T-helper 2 cell treated with Interferon-gamma antibody and Interleukin-4, amounts not matched to agents 5 μg/mL and 100 μg/mL, for 36 hours (primary cell): ENCODE results near the gene METTL6.
A peak's percentile ranks its signal among the peaks of the same experiment; 100 is the strongest.
"Not testable (repeated sequence)": the region's sequence is repeated elsewhere in the genome, so short reads cannot be mapped to it uniquely, and the experiment has no call there.

Experiments used
- DNase-seq: peaks from one replicate; pipeline ENCODE4 v3.0.0; 2021; ENCODE audit warnings: low spot score
- H3K27ac Mint-ChIP-seq: one replicate; pipeline ENCODE4 v1.8.0; 2021; ENCODE audit warnings: mild to moderate bottlenecking, mixed read lengths
- H3K27me3 Mint-ChIP-seq: one replicate; pipeline ENCODE4 v1.8.0; 2021; ENCODE audit warnings: low read depth, mixed read lengths
- H3K36me3 Mint-ChIP-seq: one replicate; pipeline ENCODE4 v1.8.0; 2021; ENCODE audit warnings: low read depth, mixed read lengths
- H3K4me1 Mint-ChIP-seq: one replicate; pipeline ENCODE4 v1.8.0; 2021; ENCODE audit warnings: low read depth, mixed read lengths
- H3K4me3 Mint-ChIP-seq: one replicate; pipeline ENCODE4 v1.8.0; 2022; ENCODE audit warnings: mild to moderate bottlenecking, moderate library complexity, mixed read lengths
- H3K9me3 Mint-ChIP-seq: one replicate; pipeline ENCODE4 v1.8.0; 2021; ENCODE audit warnings: mixed read lengths

Gene METTL6

DNA sequence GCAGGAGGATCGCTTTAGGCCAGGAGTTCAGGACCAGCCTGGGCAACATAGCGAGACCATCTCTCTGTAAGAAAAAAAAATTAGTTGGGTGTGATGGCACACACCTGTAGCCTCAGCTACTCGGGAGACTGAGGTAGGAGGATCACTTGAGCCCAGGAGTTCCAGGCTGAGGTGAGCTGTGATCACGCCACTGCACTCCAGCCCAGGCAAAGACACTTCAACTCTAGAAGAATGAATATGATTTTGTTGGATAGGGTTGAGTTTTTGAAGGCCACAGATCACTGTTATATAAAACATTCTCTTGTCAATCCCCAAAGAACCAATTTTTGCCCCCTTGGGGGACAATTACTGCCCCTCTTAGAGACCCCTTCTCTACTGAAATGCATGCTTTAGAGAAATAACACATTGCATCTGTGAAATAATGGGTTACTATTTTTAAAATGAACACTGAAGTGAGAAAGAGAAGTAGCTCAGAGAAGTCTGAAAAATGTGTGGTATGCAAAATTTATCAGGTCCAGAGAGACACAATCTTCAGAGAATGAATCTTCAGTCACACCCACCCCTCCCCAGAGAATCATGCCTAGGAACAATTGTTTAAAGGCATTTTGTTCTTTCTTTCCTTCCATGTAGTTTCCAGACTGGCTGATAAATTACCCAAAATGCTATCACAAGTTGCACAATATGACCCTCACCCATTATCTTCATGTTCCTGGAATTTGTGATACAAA is 42.7 kb downstream of the METTL6 start:
- no peaks in the 10 kb centered on the region for H3K36me3 Mint-ChIP-seq
- H3K9me3 Mint-ChIP-seq, result no peaks in the 10 kb centered on the region
- peaks cover 16% of the 10 kb centered on the region for H3K4me1 Mint-ChIP-seq
- H3K27me3 Mint-ChIP-seq, result no peaks in the 10 kb centered on the region
- no peak for DNase-seq
- no peak overlapping the region for H3K4me3 Mint-ChIP-seq
- no peak overlapping the region for H3K27ac Mint-ChIP-seq

DNA sequence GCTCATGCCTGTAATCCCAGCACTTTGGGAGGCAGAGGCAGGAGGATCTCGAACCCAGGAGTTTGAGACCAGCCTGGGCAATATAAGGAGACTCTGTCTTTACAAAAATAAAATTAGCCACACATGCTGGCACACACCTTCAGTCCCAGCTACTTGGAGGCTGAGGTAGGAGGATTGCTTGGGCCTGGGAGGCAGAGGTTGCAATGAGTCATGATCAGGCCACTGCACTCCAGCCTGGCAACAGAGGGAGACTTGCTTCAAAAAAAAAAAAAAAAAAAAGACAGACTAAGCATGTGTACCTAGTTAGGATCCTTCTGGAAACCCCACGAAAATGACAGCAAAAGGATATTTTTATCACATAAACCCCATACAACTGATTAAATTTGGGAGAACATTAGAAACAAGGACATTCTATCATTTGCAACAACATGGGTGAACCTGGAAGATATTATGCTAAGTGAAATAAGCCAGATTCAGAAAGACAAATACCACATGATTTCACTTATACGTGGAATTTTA is 44.9 kb downstream of the METTL6 start:
- no peaks in the 10 kb centered on the region for H3K27me3 Mint-ChIP-seq
- H3K4me1 Mint-ChIP-seq, result peaks cover 15% of the 10 kb centered on the region
- H3K36me3 Mint-ChIP-seq, result no peaks in the 10 kb centered on the region
- H3K9me3 Mint-ChIP-seq, result no peaks in the 10 kb centered on the region
- H3K27ac Mint-ChIP-seq, result no peak overlapping the region
- no peak for DNase-seq
- H3K4me3 Mint-ChIP-seq, result no peak overlapping the region

DNA sequence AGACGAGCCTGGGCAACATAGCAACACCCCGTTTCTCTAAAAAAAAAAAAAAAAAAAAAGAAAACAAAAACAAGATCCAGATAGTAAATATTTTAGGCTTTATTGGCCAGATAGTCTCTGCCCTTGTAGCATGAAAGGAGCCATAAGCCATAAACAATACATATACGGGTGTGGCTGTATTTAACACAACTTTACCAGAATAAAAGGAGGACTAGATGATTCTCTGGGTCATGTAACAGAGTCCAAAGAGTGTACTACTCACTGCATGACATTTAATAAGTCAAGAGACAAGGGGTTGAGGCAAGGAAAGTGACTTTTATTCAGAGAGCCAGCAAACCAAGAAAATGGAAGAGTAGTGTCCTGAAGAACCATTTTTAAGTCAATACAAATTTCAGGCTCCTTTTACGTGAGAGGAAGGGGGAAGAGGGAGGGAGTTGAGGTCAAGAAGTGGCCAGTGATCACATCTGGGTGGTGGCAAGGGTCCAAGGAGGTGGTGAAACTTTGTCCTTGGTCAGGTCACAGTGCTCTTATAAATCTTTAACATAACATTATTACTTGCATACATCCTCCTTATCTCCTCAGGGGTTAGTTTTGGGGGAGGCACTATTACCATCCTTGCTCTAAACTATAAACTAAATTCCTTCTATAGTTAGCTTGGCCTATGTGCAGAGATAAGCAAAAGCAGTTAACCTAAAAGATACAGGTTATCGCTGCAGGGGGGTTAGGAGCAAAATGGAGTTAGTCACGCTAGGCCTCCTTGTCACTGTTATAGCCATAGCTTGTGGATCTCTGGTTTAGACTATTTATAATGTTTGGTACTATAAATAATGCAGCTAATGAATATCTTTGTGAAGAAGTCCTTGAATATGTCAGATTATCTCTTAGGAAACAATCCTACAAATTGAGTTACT is 46.1 kb downstream of the METTL6 start:
- no peaks in the 10 kb centered on the region for H3K27me3 Mint-ChIP-seq
- H3K4me1 Mint-ChIP-seq, result peaks cover 13% of the 10 kb centered on the region
- H3K4me3 Mint-ChIP-seq, result no peak overlapping the region
- H3K9me3 Mint-ChIP-seq, result no peaks in the 10 kb centered on the region
- DNase-seq, result no peak
- H3K36me3 Mint-ChIP-seq, result no peaks in the 10 kb centered on the region
- no peak overlapping the region for H3K27ac Mint-ChIP-seq

DNA sequence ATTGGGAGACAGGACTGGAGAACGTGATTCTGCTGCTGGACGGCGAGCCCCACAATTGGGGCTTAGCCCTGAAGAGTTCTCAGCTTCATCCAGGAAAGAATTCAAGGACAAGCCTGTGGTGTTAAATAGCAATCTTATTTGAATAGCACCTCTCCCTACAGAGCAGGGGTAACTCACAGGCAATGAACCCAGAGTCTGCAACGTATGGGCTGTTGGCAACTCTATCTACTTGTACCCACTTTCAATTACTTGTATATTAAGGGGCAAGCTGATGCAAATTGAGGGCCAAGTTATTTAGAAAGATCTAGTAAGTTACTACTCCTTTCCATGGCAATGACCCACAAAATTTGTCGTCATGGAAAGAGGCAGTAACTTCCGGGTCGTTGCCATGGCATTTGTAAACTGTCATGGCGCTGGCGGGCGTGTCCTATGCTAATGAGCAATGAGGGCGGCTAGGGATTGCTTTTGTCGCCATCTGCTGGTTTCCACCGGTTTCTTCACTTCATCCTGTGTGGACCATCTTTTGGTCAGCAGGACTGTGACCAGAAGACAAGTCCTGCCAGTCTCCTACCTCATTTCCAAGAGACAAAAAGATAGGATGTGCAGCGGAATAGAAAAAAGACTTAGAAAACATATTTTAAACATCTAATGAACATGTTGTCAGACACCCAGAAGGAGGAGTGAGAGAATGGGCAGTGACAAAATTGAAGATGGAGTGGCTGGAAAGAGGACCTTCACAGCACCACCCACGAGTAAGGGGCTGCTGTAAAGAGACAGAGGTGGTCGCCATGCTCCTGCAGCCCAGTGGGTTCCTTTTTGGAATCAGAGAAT is 49.2 kb downstream of the METTL6 start:
- Mint-ChIP-seq H3K27me3 (no peaks in the 10 kb centered on the region), H3K4me1 (peaks cover 10% of the 10 kb centered on the region), H3K27ac (peak overlapping the region; percentile 86), H3K9me3 (no peaks in the 10 kb centered on the region), H3K36me3 (no peaks in the 10 kb centered on the region), H3K4me3 (no peak overlapping the region)
- DNase-seq, result peak; percentile 90

DNA sequence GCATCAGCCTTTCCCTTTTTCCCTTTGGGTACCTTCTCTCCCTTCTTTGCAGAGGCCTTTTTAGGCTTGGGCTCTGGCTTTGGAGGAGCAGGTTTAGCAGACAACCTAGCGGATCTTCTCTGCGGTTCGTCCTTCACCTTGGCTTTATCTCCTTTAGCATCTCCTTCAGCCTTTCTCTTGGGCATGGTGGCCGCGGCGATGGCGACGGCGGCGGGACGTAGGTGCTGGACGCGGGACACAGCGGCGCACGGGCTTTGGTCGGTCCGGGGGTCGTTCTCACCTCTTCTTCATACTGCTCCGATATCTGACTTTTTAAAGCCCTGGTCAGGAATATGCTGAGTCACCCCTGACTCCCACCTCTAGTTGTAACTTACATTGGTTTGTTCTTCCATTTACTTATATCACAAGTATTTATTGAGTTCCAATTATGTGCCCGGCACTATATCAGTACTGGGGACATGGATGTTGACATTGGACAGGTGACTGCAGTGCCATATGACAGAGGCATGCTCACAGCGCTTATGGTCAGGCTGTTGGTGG is 51.8 kb downstream of the METTL6 start:
- H3K9me3 Mint-ChIP-seq, result no peaks in the 10 kb centered on the region
- H3K4me1 Mint-ChIP-seq, result peaks cover 10% of the 10 kb centered on the region
- H3K4me3 Mint-ChIP-seq, result no peak overlapping the region
- no peaks in the 10 kb centered on the region for H3K36me3 Mint-ChIP-seq
- H3K27ac Mint-ChIP-seq, result no peak overlapping the region
- DNase-seq, result no peak
- no peaks in the 10 kb centered on the region for H3K27me3 Mint-ChIP-seq

DNA sequence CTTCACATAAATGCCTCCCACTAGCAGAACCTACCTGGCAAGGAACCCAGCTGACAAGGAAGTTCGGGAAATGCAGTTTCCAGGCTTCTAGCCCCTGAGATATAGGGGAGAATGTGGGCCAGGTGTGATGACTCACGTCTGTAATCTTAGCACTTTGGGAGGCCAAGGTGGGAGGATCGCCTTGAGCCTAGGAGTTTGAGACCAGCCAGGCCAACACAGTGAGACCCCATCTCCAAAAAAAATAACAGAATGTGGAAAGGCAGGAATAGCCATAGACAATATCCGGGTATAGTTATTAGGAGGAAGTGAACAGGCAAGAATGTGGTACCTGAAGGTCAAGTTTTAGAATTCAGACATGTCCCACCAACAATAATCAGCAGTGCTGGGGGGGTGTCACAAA is 54.4 kb downstream of the METTL6 start:
- Mint-ChIP-seq H3K36me3 (no peaks in the 10 kb centered on the region), H3K9me3 (no peaks in the 10 kb centered on the region), H3K4me3 (no peak overlapping the region), H3K27ac (no peak overlapping the region), H3K4me1 (peaks cover 8% of the 10 kb centered on the region), H3K27me3 (peaks cover 2% of the 10 kb centered on the region)
- DNase-seq, result no peak

DNA sequence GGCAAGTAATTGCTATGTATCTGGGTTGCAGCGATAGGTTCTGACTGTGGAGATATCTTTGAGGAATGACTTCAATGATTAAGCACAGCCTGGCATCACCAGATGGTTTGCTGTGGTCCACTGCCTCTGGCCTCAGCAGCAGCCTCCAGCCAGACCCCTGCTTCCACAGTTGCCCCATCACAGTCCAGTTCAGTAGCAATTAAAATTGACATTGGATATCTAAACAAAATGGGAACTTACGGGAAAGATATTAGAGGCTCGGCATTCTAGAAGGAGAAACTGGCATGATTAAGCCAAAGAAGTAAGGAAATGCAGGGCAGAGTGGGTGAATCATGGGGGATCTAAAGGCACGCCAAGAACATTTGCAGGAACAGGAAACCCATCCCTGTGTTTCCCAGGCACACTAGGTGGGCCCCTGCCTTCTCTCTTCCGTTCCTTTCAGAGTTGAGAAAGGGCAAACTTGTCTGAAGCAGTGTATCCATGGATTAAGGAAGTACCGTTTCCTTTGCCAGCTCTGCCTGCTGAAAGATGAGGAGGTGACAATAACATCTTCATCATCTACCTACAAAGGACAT is 58.7 kb downstream of the METTL6 start:
- peaks cover 2% of the 10 kb centered on the region for H3K36me3 Mint-ChIP-seq
- no peak overlapping the region for H3K27ac Mint-ChIP-seq
- H3K9me3 Mint-ChIP-seq, result no peaks in the 10 kb centered on the region
- DNase-seq, result no peak
- H3K27me3 Mint-ChIP-seq, result peaks cover 2% of the 10 kb centered on the region
- peaks cover 17% of the 10 kb centered on the region for H3K4me1 Mint-ChIP-seq
- H3K4me3 Mint-ChIP-seq, result no peak overlapping the region

DNA sequence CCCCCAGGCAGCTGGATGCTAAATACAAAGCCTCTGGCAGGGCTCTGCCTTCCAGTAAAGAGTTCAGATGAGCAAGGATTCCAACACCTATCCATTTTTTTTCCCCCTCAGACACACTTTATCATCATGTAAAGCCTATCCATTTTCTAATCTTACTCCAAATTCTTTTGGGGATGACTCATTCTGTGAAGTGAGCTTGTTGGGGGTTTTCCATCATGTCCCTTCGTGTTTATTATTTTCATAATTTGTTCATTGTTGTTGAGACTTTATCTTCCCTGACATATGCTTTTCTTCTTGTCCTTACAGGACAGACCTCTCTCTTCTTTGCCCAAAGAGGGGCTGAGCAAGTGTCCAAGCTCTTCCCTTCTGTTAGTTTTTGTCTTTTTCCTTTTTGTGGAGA is 60.3 kb downstream of the METTL6 start:
- peaks cover 2% of the 10 kb centered on the region for H3K27me3 Mint-ChIP-seq
- peaks cover 2% of the 10 kb centered on the region for H3K36me3 Mint-ChIP-seq
- H3K9me3 Mint-ChIP-seq, result no peaks in the 10 kb centered on the region
- H3K4me1 Mint-ChIP-seq, result peaks cover 23% of the 10 kb centered on the region
- no peak for DNase-seq
- peak overlapping the region; percentile 5 for H3K4me3 Mint-ChIP-seq
- H3K27ac Mint-ChIP-seq, result peak overlapping the region; percentile 33

DNA sequence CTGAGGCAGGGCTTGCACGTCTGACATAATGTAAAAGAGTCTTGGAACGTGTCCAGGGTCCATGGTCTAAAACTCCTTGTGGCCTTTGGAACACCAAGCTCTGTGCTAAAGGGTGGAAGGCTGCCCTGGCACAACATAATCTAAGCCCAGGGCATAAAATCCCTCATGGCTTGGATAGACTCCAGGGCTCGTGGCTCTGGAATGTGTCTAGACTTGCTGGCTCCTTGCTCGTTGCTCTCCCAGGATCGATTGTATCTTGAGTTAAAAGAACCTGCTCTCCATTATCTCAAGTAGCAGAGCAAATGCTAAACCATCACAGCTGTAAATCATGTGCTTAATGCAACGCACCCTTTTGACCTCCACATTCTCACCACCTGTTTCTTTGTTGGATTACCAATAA is 63.3 kb downstream of the METTL6 start:
- peaks cover 40% of the 10 kb centered on the region for H3K4me1 Mint-ChIP-seq
- not testable (repeated sequence) for H3K9me3 Mint-ChIP-seq, H3K4me3 Mint-ChIP-seq, H3K36me3 Mint-ChIP-seq, DNase-seq, H3K27me3 Mint-ChIP-seq
- H3K27ac Mint-ChIP-seq, result peak overlapping the region; percentile 21

DNA sequence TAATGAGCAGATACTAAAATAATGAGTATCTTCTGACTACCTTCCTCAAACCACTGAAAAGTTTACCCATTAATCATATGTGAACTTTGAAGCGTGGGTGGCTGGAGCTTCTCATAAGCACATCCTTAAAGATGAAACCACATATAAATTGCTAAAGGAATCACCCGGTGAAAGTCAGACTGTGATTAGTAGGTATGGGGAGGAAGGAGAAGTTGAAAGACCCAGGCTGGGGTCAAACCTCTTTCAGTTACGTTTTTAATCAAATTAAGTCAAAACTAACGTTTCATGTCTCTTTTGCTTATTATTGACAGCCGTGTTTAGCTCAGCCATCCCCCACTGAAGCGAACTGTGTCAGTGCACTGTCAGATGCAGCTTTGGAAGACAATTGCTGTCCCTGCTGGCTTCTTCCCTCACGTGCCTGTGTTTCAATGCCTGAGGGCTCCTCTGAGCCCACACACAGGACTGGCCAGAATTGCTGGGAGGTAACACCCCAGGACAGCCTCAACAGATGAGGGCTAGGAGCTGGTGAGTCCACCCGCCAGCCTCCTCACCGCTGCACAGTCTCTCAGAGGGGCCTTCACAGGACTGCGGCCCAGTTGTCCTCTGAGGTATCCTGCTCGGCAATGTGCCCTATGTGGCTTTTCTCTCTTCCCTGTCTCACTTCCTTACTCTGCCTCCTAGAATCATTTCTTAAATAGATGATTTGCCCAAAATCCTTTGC is 65.7 kb downstream of the METTL6 start:
- Mint-ChIP-seq H3K4me3 (peak overlapping the region; percentile 54), H3K27ac (peak overlapping the region; percentile 74), H3K27me3 (no peaks in the 10 kb centered on the region), H3K36me3 (peaks cover 3% of the 10 kb centered on the region), H3K4me1 (peaks cover 37% of the 10 kb centered on the region), H3K9me3 (no peaks in the 10 kb centered on the region)
- peak; percentile 74 for DNase-seq

DNA sequence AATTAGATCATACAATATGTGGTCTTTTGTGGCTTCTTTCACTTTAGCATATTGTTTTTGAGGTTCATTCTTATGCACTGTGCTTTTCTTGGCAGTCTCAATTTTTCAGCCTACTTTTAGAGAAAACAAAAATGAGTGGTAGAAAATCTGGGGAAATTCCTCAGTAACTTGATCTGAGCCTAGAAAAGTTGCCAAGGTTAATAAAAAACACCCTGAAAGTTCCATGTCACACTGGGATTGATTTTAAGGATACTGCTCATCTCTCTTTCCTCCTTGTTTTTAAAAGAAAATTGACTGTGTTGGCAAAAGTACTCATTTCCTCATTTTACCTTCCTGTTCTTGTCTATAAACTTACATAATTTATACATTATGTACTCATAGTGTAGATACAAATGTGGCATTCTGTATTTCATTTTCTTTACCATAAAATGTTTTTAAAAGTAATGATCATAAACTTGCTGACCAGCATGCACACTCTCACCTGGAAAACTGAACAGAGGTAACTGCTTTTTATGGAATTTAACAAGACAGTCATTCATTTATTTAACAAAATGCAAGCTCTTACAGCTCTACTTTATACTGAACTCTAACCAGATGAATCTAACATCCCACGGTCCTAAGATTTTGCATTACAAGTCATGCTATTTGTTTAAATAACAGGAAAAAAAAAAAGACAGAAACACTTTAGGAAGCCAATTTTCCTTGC is 66.4 kb downstream of the METTL6 start:
- peaks cover 44% of the 10 kb centered on the region for H3K4me1 Mint-ChIP-seq
- H3K36me3 Mint-ChIP-seq, result peaks cover 2% of the 10 kb centered on the region
- H3K9me3 Mint-ChIP-seq, result no peaks in the 10 kb centered on the region
- peak overlapping the region; percentile 54 for H3K4me3 Mint-ChIP-seq
- no peaks in the 10 kb centered on the region for H3K27me3 Mint-ChIP-seq
- DNase-seq, result no peak
- H3K27ac Mint-ChIP-seq, result peak overlapping the region; percentile 74
